GM21529 (cell line): ENCODE results near the gene SUCLG2.
"Not testable (repeated sequence)": the region's sequence is repeated elsewhere in the genome, so short reads cannot be mapped to it uniquely, and the experiment has no call there.

ENCODE experiments used
- ATAC-seq: cut with Tn5 transposase; IDR thresholded peaks from one replicate; pipeline ENCODE4 v1.9.1; 2021; ENCODE audit not compliant: unreplicated experiment

Gene SUCLG2

GRCh38 chr3:67564008-67564407 lies 90.4 kb downstream of the SUCLG2 start:
- ATAC-seq, result no peak

- no peak for ATAC-seq
Observed at GRCh38 chr3:67561667-67562394, 92.6 kb downstream of the SUCLG2 start.

- no peak for ATAC-seq
Observed at GRCh38 chr3:67561266-67561665, 93.1 kb downstream of the SUCLG2 start.

GRCh38 chr3:67559029-67559605 lies 95.3 kb downstream of the SUCLG2 start:
- ATAC-seq, result no peak

- ATAC-seq, result no peak
Observed at GRCh38 chr3:67558426-67558825, 96.0 kb downstream of the SUCLG2 start.

GRCh38 chr3:67557848-67558355 lies 96.5 kb downstream of the SUCLG2 start:
- no peak for ATAC-seq

GRCh38 chr3:67551361-67552016 lies 102.9 kb downstream of the SUCLG2 start:
- ATAC-seq, result no peak

GRCh38 chr3:67550541-67550940 lies 103.9 kb downstream of the SUCLG2 start:
- ATAC-seq, result no peak

- not testable (repeated sequence) for ATAC-seq
Observed at GRCh38 chr3:67542502-67543250, 111.7 kb downstream of the SUCLG2 start.

- no peak for ATAC-seq
Observed at GRCh38 chr3:67540198-67540894, 114.1 kb downstream of the SUCLG2 start.

GRCh38 chr3:67537203-67537602 lies 117.2 kb downstream of the SUCLG2 start:
- ATAC-seq, result not testable (repeated sequence)

- ATAC-seq, result no peak
Observed at GRCh38 chr3:67535006-67535405, 119.4 kb downstream of the SUCLG2 start.

GRCh38 chr3:67534594-67534993 lies 119.8 kb downstream of the SUCLG2 start:
- ATAC-seq, result no peak

GRCh38 chr3:67531181-67532101 lies 123.0 kb downstream of the SUCLG2 start:
- ATAC-seq, result no peak

- no peak for ATAC-seq
Observed at GRCh38 chr3:67529915-67530314, 124.5 kb downstream of the SUCLG2 start.

- no peak for ATAC-seq
Observed at GRCh38 chr3:67529337-67529736, 125.1 kb downstream of the SUCLG2 start.

- no peak for ATAC-seq
Observed at GRCh38 chr3:67526246-67526645, 128.2 kb downstream of the SUCLG2 start.

GRCh38 chr3:67524046-67524445 lies 130.4 kb downstream of the SUCLG2 start:
- ATAC-seq, result no peak

GRCh38 chr3:67522081-67522480 lies 132.3 kb downstream of the SUCLG2 start:
- ATAC-seq, result no peak
